HEK293 (cell line): ENCODE measurements around the gene PPP2R2B.

Experiments
- CTCF ChIA-PET: fragments of 350-600 bp; formaldehyde crosslinking; extraction: SDS; loops from one replicate; lab custom pipeline; 2021; ENCODE audit warnings: antibody characterized with exemption; lab: Yijun Ruan, JAX
- POLR2A ChIA-PET: fragments of 300-600 bp; formaldehyde crosslinking; extraction: SDS; loops from one replicate; lab custom pipeline; 2020; ENCODE audit warnings: antibody characterized with exemption, inconsistent platforms; lab: Yijun Ruan, JAX
- H3K27ac ChIP-seq: fragments of 200-500 bp; sonication (Bioruptor generic); 2 replicates; pipeline ENCODE4 v1.5.1; 2014; ENCODE audit warnings: low read depth, low read length, control low read depth, inconsistent platforms; ENCODE audit errors: extremely low read depth
- H3K36me3 ChIP-seq, 2 experiments: fragments of 200-500 bp in 1 of 2; sonication (Bioruptor generic) in 1 of 2; 1 replicate in 1 of 2; 2 replicates in 1 of 2; pipeline ENCODE4 v1.5.1; 2014 to 2017; ENCODE audit warnings: inconsistent platforms in 2 of 2, low read length in 2 of 2; ENCODE audit not compliant: control insufficient read depth in 2 of 2, insufficient read depth in 1 of 2
- H3K4me1 ChIP-seq: fragments of 200-500 bp; sonication (Bioruptor generic); 2 replicates; pipeline ENCODE4 v1.5.1; 2014; ENCODE audit warnings: mild to moderate bottlenecking, low read length, inconsistent platforms; ENCODE audit not compliant: control insufficient read depth, insufficient read depth
- H3K4me3 ChIP-seq: 2 replicates; pipeline ENCODE4 v1.5.1; 2011; ENCODE audit warnings: low read depth, mild to moderate bottlenecking, control low read depth, low read length, moderate library complexity
- H3K9me3 ChIP-seq: fragments of 200-500 bp; sonication (Bioruptor generic); 2 replicates; pipeline ENCODE4 v1.5.1; 2014; ENCODE audit warnings: low read depth, low read length, inconsistent platforms; ENCODE audit not compliant: control insufficient read depth, insufficient read depth
- EGR2 ChIP-seq: fragments of 450-650 bp; formaldehyde crosslinking; IDR thresholded peaks from 2 replicates; pipeline ENCODE4 v1.5.1; 2016; ENCODE audit warnings: low read depth, missing biosample characterization, missing genetic modification characterization
- OVOL3 ChIP-seq: fragments of 450-650 bp; formaldehyde crosslinking; IDR thresholded peaks from 2 replicates; pipeline ENCODE4 v1.5.1; 2016; ENCODE audit warnings: missing biosample characterization, missing genetic modification characterization
- WT1 ChIP-seq: fragments of 450-650 bp; formaldehyde crosslinking; IDR thresholded peaks from 2 replicates; pipeline ENCODE4 v1.5.1; 2016; ENCODE audit warnings: missing biosample characterization, missing genetic modification characterization
- ZBTB17 ChIP-seq: fragments of 450-650 bp; formaldehyde crosslinking; IDR thresholded peaks from 2 replicates; pipeline ENCODE4 v1.5.1; 2016; ENCODE audit warnings: missing biosample characterization, missing genetic modification characterization
- ZBTB6 ChIP-seq: fragments of 450-650 bp; formaldehyde crosslinking; IDR thresholded peaks from 2 replicates; pipeline ENCODE4 v1.5.1; 2017; ENCODE audit warnings: missing biosample characterization, missing genetic modification characterization
- ZFP37 ChIP-seq: fragments of 450-650 bp; formaldehyde crosslinking; IDR thresholded peaks from 2 replicates; pipeline ENCODE4 v1.5.1; 2016; ENCODE audit warnings: missing biosample characterization, missing genetic modification characterization
- ZNF132 ChIP-seq: fragments of 450-650 bp; formaldehyde crosslinking; IDR thresholded peaks from 2 replicates; pipeline ENCODE4 v1.5.1; 2017; ENCODE audit warnings: missing biosample characterization, missing genetic modification characterization, borderline replicate concordance
- ZNF18 ChIP-seq: fragments of 450-650 bp; formaldehyde crosslinking; IDR thresholded peaks from 2 replicates; pipeline ENCODE4 v1.5.1; 2016; ENCODE audit warnings: missing biosample characterization, missing genetic modification characterization
- ZNF248 ChIP-seq: fragments of 450-650 bp; formaldehyde crosslinking; IDR thresholded peaks from 2 replicates; pipeline ENCODE4 v1.5.1; 2017; ENCODE audit warnings: missing biosample characterization, missing genetic modification characterization
- ZNF423 ChIP-seq: fragments of 450-650 bp; formaldehyde crosslinking; IDR thresholded peaks from 2 replicates; pipeline ENCODE4 v1.5.1; 2016; ENCODE audit warnings: missing biosample characterization, missing genetic modification characterization
- ZNF48 ChIP-seq: fragments of 450-650 bp; formaldehyde crosslinking; IDR thresholded peaks from 2 replicates; pipeline ENCODE4 v1.5.1; 2016; ENCODE audit warnings: missing biosample characterization, missing genetic modification characterization
- ZNF596 ChIP-seq: fragments of 450-650 bp; IDR thresholded peaks from 2 replicates; pipeline ENCODE4 v1.5.0; 2018; ENCODE audit warnings: missing biosample characterization, mild to moderate bottlenecking, missing genetic modification characterization, moderate library complexity
- ZNF629 ChIP-seq: fragments of 450-650 bp; formaldehyde crosslinking; IDR thresholded peaks from 2 replicates; pipeline ENCODE4 v1.5.1; 2017; ENCODE audit warnings: missing biosample characterization, missing genetic modification characterization
- ZNF747 ChIP-seq: fragments of 450-650 bp; formaldehyde crosslinking; IDR thresholded peaks from 2 replicates; pipeline ENCODE4 v1.5.1; 2016; ENCODE audit warnings: missing biosample characterization, missing genetic modification characterization
- ZNF791 ChIP-seq: fragments of 450-650 bp; formaldehyde crosslinking; IDR thresholded peaks from 2 replicates; pipeline ENCODE4 v1.5.1; 2016; ENCODE audit warnings: missing biosample characterization, missing genetic modification characterization
- ZNF792 ChIP-seq: fragments of 450-650 bp; formaldehyde crosslinking; IDR thresholded peaks from 2 replicates; pipeline ENCODE4 v1.5.1; 2016; ENCODE audit warnings: missing biosample characterization, missing genetic modification characterization
- ZSCAN16 ChIP-seq: fragments of 450-650 bp; formaldehyde crosslinking; IDR thresholded peaks from 2 replicates; pipeline ENCODE4 v1.5.1; 2016; ENCODE audit warnings: missing biosample characterization, missing genetic modification characterization

The PPP2R2B gene

GRCh38 chr5:146699664-146700418 is 178.7 kb downstream of the PPP2R2B start:
- no peak overlapping the region for H3K4me3 ChIP-seq

GRCh38 chr5:146699138-146699537 is 179.4 kb downstream of the PPP2R2B start:
- no peak for TF ChIP-seq ZBTB17 (tag by site-specific recombination)
- TF ChIP-seq EGR2 (tag by site-specific recombination) = no peak
- no peak for TF ChIP-seq ZBTB6 (tag by site-specific recombination)
- TF ChIP-seq ZNF596 (tag by site-specific recombination) = no peak
- no peak for TF ChIP-seq ZFP37
- no peak for TF ChIP-seq ZNF248 (tag by site-specific recombination)
- no peak for TF ChIP-seq WT1 (tag by site-specific recombination)
- no peak for TF ChIP-seq ZNF629
- TF ChIP-seq ZNF792 (tag by site-specific recombination) = no peak
- H3K27ac ChIP-seq = no peak overlapping the region
- no peak overlapping the region for H3K4me3 ChIP-seq
- CTCF ChIA-PET = interaction anchor here (0.7 to 1.3 kb wide), 4 partner anchors 9 to 266 kb away, joined by 3 to 4 read pairs (median 3); no protein-coding TSS in a partner anchor
- no peaks in the 10 kb centered on the region for H3K9me3 ChIP-seq
- H3K4me1 ChIP-seq = no peaks in the 10 kb centered on the region
- POLR2A ChIA-PET = interaction anchor here (0.7 kb wide), 1 partner anchor 79 kb away, joined by 4 read pairs; no protein-coding TSS in a partner anchor
- no peaks in the 10 kb centered on the region for H3K36me3 ChIP-seq

More at GRCh38 chr5:146699664-146700418, 178.7 kb downstream of the PPP2R2B start:
- ChIA-PET CTCF (interaction anchor here (1.2 to 1.3 kb wide), 2 partner anchors 8 to 266 kb away, joined by 3 to 4 read pairs; no protein-coding TSS in a partner anchor), POLR2A (interaction anchor here (0.7 kb wide), 1 partner anchor 78 kb away, joined by 4 read pairs; no protein-coding TSS in a partner anchor)
- Histone ChIP-seq H3K27ac (no peak overlapping the region), H3K36me3 (no peaks in the 10 kb centered on the region), H3K9me3 (no peaks in the 10 kb centered on the region), H3K4me1 (no peaks in the 10 kb centered on the region)
- TF ChIP-seq ZNF791 (tag by site-specific recombination) = no peak
- TF ChIP-seq ZNF48 (tag by site-specific recombination) = no peak
- TF ChIP-seq ZNF18 (tag by site-specific recombination) = no peak
- no peak for TF ChIP-seq ZSCAN16
- no peak for TF ChIP-seq OVOL3 (tag by site-specific recombination)

- no peak overlapping the region for H3K4me3 ChIP-seq
- POLR2A ChIA-PET = no interaction called here
- CTCF ChIA-PET = interaction anchor here (0.6 to 1.2 kb wide), 5 partner anchors 9 to 185 kb away, joined by 3 to 6 read pairs (median 3); no protein-coding TSS in a partner anchor
These were observed 179.9 kb downstream of the PPP2R2B start for GRCh38 chr5:146698651-146699050.

More at GRCh38 chr5:146698651-146699050, 179.9 kb downstream of the PPP2R2B start:
- Histone ChIP-seq H3K36me3 (no peaks in the 10 kb centered on the region), H3K9me3 (no peaks in the 10 kb centered on the region), H3K4me1 (no peaks in the 10 kb centered on the region), H3K27ac (no peak overlapping the region)
- TF ChIP-seq ZNF596 (tag by site-specific recombination) = no peak
- no peak for TF ChIP-seq EGR2 (tag by site-specific recombination)
- no peak for TF ChIP-seq ZNF747 (tag by site-specific recombination)
- no peak for TF ChIP-seq ZNF423
- TF ChIP-seq OVOL3 (tag by site-specific recombination) = no peak
- TF ChIP-seq ZNF132 (tag by site-specific recombination) = no peak
